Ascending aorta (tissue), 2 donors: ENCODE data around the gene PGA5. TPM values are rescaled to one million over a fixed set of nuclear protein-coding genes. Genes with fewer than 3 reads are reported as not detected.

Experiments used
- DNase-seq, 2 donors: peaks; one replicate each; pipeline ENCODE4 v3.0.0-alpha.2; 2019; ENCODE audit warnings: low spot score in 2 of 2
- H3K27ac ChIP-seq, 2 donors: fragments of 200-600 bp; sonication (generic); one replicate each; pipeline ENCODE4 v1.5.1; 2016 to 2017; ENCODE audit warnings: mild to moderate bottlenecking in 1 of 2
- H3K27me3 ChIP-seq: fragments of 200-600 bp; sonication (generic); one replicate; pipeline ENCODE4 v1.5.1; 2017
- H3K36me3 ChIP-seq, 2 donors: fragments of 200-600 bp; sonication (generic); one replicate each; pipeline ENCODE4 v1.5.1; 2016
- H3K4me1 ChIP-seq, 2 donors: fragments of 200-600 bp; sonication (generic); one replicate each; pipeline ENCODE4 v1.5.1; 2016 to 2017; ENCODE audit warnings: mild to moderate bottlenecking in 1 of 2
- H3K4me3 ChIP-seq, 2 donors: fragments of 200-600 bp; sonication (generic); one replicate each; pipeline ENCODE4 v1.5.1; 2016 to 2017; ENCODE audit warnings: mild to moderate bottlenecking in 1 of 2
- H3K9me3 ChIP-seq, 2 donors: fragments of 200-600 bp; sonication (generic); one replicate each; pipeline ENCODE4 v1.5.1; 2016
- CTCF ChIP-seq, 3 experiments: fragments of 200-600 bp in 2 of 3; fragments of 450-650 bp in 1 of 3; sonication (generic) in 2 of 3; IDR thresholded peaks; one replicate each; pipeline ENCODE4 v1.5.1; 2016 to 2019; ENCODE audit warnings: antibody characterized with exemption in 3 of 3, mild to moderate bottlenecking in 1 of 3, moderate library complexity in 1 of 3
- intact Hi-C: fragments of 100-400 bp; cut with DNase I; formaldehyde crosslinking; loops from one replicate; pipeline ENCODE4 v1.15.1; 2023
- total RNA-seq: library from RNA; depleted of rRNA; stranded (reverse); fragments of >200 nt; gene quantifications from one replicate; pipeline ENCODE4 v1.1.0, GENCODE V29; 2016

Gene PGA5
- total RNA-seq, 1 donor from 2014 or later: 2.0 TPM

- H3K36me3 ChIP-seq: peaks cover 0 to 4% of the 10 kb centered on the region in 2 donors
- no peak overlapping the region for H3K4me3 ChIP-seq
- H3K27me3 ChIP-seq: no peaks in the 10 kb centered on the region
- H3K9me3 ChIP-seq: no peaks in the 10 kb centered on the region
- H3K27ac ChIP-seq: no peak overlapping the region
- no peak for TF ChIP-seq CTCF (IDR thresholded peaks at IDR 0.05)
- DNase-seq: no peak
- intact Hi-C loops: no loop called here
- H3K4me1 ChIP-seq: no peaks in the 10 kb centered on the region
These were observed 40.7 kb downstream of the PGA5 start for GRCh38 chr11:61281581-61282250.

- Histone ChIP-seq H3K27ac (no peak overlapping the region), H3K27me3 (no peaks in the 10 kb centered on the region), H3K36me3 (peaks cover 0 to 4% of the 10 kb centered on the region in 2 donors), H3K9me3 (no peaks in the 10 kb centered on the region), H3K4me3 (no peak overlapping the region), H3K4me1 (no peaks in the 10 kb centered on the region)
- no peak for TF ChIP-seq CTCF (IDR thresholded peaks at IDR 0.05)
- DNase-seq: no peak
- intact Hi-C loops: no loop called here
These were observed 42.6 kb downstream of the PGA5 start for GRCh38 chr11:61283613-61284012.

GRCh38 chr11:61287338-61287977 lies 46.5 kb downstream of the PGA5 start:
- DNase-seq: no peak
- intact Hi-C loops: no loop called here
- H3K4me3 ChIP-seq: no peak overlapping the region

GRCh38 chr11:61290905-61291690 lies 50.1 kb downstream of the PGA5 start:
- Histone ChIP-seq H3K27me3 (no peaks in the 10 kb centered on the region), H3K27ac (no peak overlapping the region), H3K4me1 (peaks cover 7 to 15% of the 10 kb centered on the region in 2 donors), H3K4me3 (no peak overlapping the region), H3K36me3 (no peaks in the 10 kb centered on the region), H3K9me3 (no peaks in the 10 kb centered on the region)
- no peak for TF ChIP-seq CTCF (IDR thresholded peaks at IDR 0.05)
- DNase-seq: no peak
- intact Hi-C loops: no loop called here

More at GRCh38 chr11:61287338-61287977, 46.5 kb downstream of the PGA5 start:
- Histone ChIP-seq H3K27me3 (no peaks in the 10 kb centered on the region), H3K27ac (no peak overlapping the region), H3K4me1 (no peaks in the 10 kb centered on the region), H3K36me3 (no peaks in the 10 kb centered on the region), H3K9me3 (no peaks in the 10 kb centered on the region)
- no peak for TF ChIP-seq CTCF (IDR thresholded peaks at IDR 0.05)

GRCh38 chr11:61292356-61292755 lies 51.4 kb downstream of the PGA5 start:
- Histone ChIP-seq H3K4me3 (no peak overlapping the region), H3K27me3 (no peaks in the 10 kb centered on the region), H3K27ac (no peak overlapping the region), H3K36me3 (no peaks in the 10 kb centered on the region), H3K9me3 (no peaks in the 10 kb centered on the region), H3K4me1 (peaks cover 7 to 17% of the 10 kb centered on the region in 2 donors)
- no peak for TF ChIP-seq CTCF (IDR thresholded peaks at IDR 0.05)
- DNase-seq: no peak
- intact Hi-C loops: no loop called here
